ENCODE measurements around the gene SLC22A23.
A peak's percentile ranks its signal among the peaks of the same experiment; 100 is the strongest.
"Not testable (repeated sequence)": the region's sequence is repeated elsewhere in the genome, so short reads cannot be mapped to it uniquely, and the experiment has no call there.

The SLC22A23 gene

GRCh38 chr6:3378808-3379207 is 78.0 kb downstream of the SLC22A23 start:
- H3K4me3 ChIP-seq (ENCODE audit: low read length); DNase-seq (ENCODE audit: low read depth, low spot score): not testable (repeated sequence)

- peak; percentile 86 for DNase-seq (ENCODE audit: low read depth, low spot score)
- not testable (repeated sequence) for H3K4me3 ChIP-seq (ENCODE audit: low read length)
Measured at GRCh38 chr6:3378398-3378782, 78.5 kb downstream of the SLC22A23 start.

- no peak overlapping the region for H3K4me3 ChIP-seq (ENCODE audit: low read length)
- DNase-seq (ENCODE audit: low read depth, low spot score), result no peak
Measured at GRCh38 chr6:3377536-3378397, 79.1 kb downstream of the SLC22A23 start.

- DNase-seq (ENCODE audit: low read depth, low spot score), result no peak
- no peak overlapping the region for H3K4me3 ChIP-seq (ENCODE audit: low read length)
Measured at GRCh38 chr6:3376893-3377535, 79.8 kb downstream of the SLC22A23 start.

GRCh38 chr6:3376064-3376463 is 80.8 kb downstream of the SLC22A23 start:
- H3K4me3 ChIP-seq (ENCODE audit: low read length), result no peak overlapping the region
- no peak for DNase-seq (ENCODE audit: low read depth, low spot score)

GRCh38 chr6:3373597-3374203 is 83.2 kb downstream of the SLC22A23 start:
- DNase-seq (ENCODE audit: low read depth, low spot score), result no peak
- H3K4me3 ChIP-seq (ENCODE audit: low read length), result no peak overlapping the region

GRCh38 chr6:3372912-3373554 is 83.8 kb downstream of the SLC22A23 start:
- DNase-seq (ENCODE audit: low read depth, low spot score), result no peak
- H3K4me3 ChIP-seq (ENCODE audit: low read length), result no peak overlapping the region

GRCh38 chr6:3372184-3372846 is 84.5 kb downstream of the SLC22A23 start:
- H3K4me3 ChIP-seq (ENCODE audit: low read length), result no peak overlapping the region
- no peak for DNase-seq (ENCODE audit: low read depth, low spot score)

- no peak for DNase-seq (ENCODE audit: low read depth, low spot score)
- no peak overlapping the region for H3K4me3 ChIP-seq (ENCODE audit: low read length)
Measured at GRCh38 chr6:3371222-3371949, 85.5 kb downstream of the SLC22A23 start.

GRCh38 chr6:3370361-3371221 is 86.3 kb downstream of the SLC22A23 start:
- DNase-seq (ENCODE audit: low read depth, low spot score), result no peak
- no peak overlapping the region for H3K4me3 ChIP-seq (ENCODE audit: low read length)

GRCh38 chr6:3369985-3370360 is 86.9 kb downstream of the SLC22A23 start:
- no peak overlapping the region for H3K4me3 ChIP-seq (ENCODE audit: low read length)
- no peak for DNase-seq (ENCODE audit: low read depth, low spot score)

GRCh38 chr6:3368685-3369084 is 88.2 kb downstream of the SLC22A23 start:
- DNase-seq (ENCODE audit: low read depth, low spot score), result no peak
- H3K4me3 ChIP-seq (ENCODE audit: low read length), result no peak overlapping the region

GRCh38 chr6:3367630-3368029 is 89.2 kb downstream of the SLC22A23 start:
- H3K4me3 ChIP-seq (ENCODE audit: low read length), result no peak overlapping the region
- no peak for DNase-seq (ENCODE audit: low read depth, low spot score)

GRCh38 chr6:3366596-3367413 is 90.0 kb downstream of the SLC22A23 start:
- no peak overlapping the region for H3K4me3 ChIP-seq (ENCODE audit: low read length)

GRCh38 chr6:3364391-3364790 is 92.5 kb downstream of the SLC22A23 start:
- no peak overlapping the region for H3K4me3 ChIP-seq (ENCODE audit: low read length)
- no peak for DNase-seq (ENCODE audit: low read depth, low spot score)

More at GRCh38 chr6:3366596-3367413, 90.0 kb downstream of the SLC22A23 start:
- no peak for DNase-seq (ENCODE audit: low read depth, low spot score)

- no peak for DNase-seq (ENCODE audit: low read depth, low spot score)
- H3K4me3 ChIP-seq (ENCODE audit: low read length), result no peak overlapping the region
Measured at GRCh38 chr6:3363296-3364025, 93.4 kb downstream of the SLC22A23 start.

All from Jurkat, Clone E6-1 (cell line).